GM12878 (cell line): ENCODE measurements around the gene KHNYN. TPM values are rescaled to one million over a fixed set of nuclear protein-coding genes. Genes with fewer than 3 reads are reported as not detected.

ENCODE experiments used
- ATAC-seq: fragments of 200-7000 bp; cut with Tn5 transposase; 3 replicates; pipeline ENCODE4 v1.9.1; 2020; ENCODE audit warnings: mild to moderate bottlenecking, moderate library complexity
- BruUV-seq: library from RNA; stranded (reverse); fragments of 400-500 nt; replicated peaks from 2 replicates; lab custom pipeline; 2021; lab: Mats Ljungman, UMichigan
- CTCF ChIA-PET: fragments of 300-600 bp; sonication (Branson Sonifier 250); formaldehyde crosslinking; extraction: SDS; loops from one replicate; lab custom pipeline; 2021; ENCODE audit warnings: inconsistent platforms; lab: Yijun Ruan, JAX
- POLR2A ChIA-PET: fragments of 350-600 bp; formaldehyde crosslinking; extraction: SDS; loops from one replicate; lab custom pipeline; 2021; ENCODE audit warnings: inconsistent platforms; lab: Charles Lee
- RAD21 ChIA-PET: fragments of 300-600 bp; sonication (Branson Sonifier 250); formaldehyde crosslinking; loops from one replicate; lab custom pipeline; 2023; ENCODE audit warnings: antibody characterized with exemption; ENCODE audit not compliant: unreplicated experiment; lab: Charles Lee
- SMC1A ChIA-PET: fragments of 300-600 bp; sonication (Branson Sonifier 250); formaldehyde crosslinking; loops from one replicate; lab custom pipeline; 2023; ENCODE audit not compliant: unreplicated experiment, uncharacterized antibody; lab: Charles Lee
- DNase-seq: peaks from one replicate; pipeline ENCODE4 v3.0.0-alpha.2; 2011; ENCODE audit warnings: low read depth, low spot score
- FAIRE-seq: peaks from 3 replicates; lab custom pipeline; 2011; peaks lifted over from hg19 to GRCh38; lab: Jason Lieb, UNC
- H2AFZ ChIP-seq: 2 replicates; pipeline ENCODE4 v1.6.0; 2011; ENCODE audit warnings: low read depth, low read length, control low read depth; ENCODE audit not compliant: control insufficient read depth
- H3K27ac ChIP-seq: 2 replicates; pipeline ENCODE4 v1.5.1; 2011; ENCODE audit warnings: control low read depth; ENCODE audit not compliant: control insufficient read depth, insufficient read depth
- H3K27me3 ChIP-seq, 2 experiments: replicated peaks in 1 of 2; 2 replicates each; pipeline versions ENCODE4 v1.6.0 to v1.6.1; 2011; ENCODE audit warnings: low read length in 1 of 2; ENCODE audit not compliant: control insufficient read depth in 2 of 2, insufficient read depth in 2 of 2
- H3K36me3 ChIP-seq, 2 experiments: 2 replicates each; pipeline ENCODE4 v1.5.1; 2011; ENCODE audit warnings: low read length in 1 of 2; ENCODE audit not compliant: control insufficient read depth in 2 of 2, insufficient read depth in 2 of 2
- H3K4me1 ChIP-seq: 2 replicates; pipeline ENCODE4 v1.6.1; 2011; ENCODE audit warnings: mild to moderate bottlenecking, low read length, moderate library complexity, mixed read lengths; ENCODE audit not compliant: control insufficient read depth, insufficient read depth
- H3K4me2 ChIP-seq: 2 replicates; pipeline ENCODE4 v1.6.0; 2011; ENCODE audit warnings: control low read depth; ENCODE audit not compliant: control insufficient read depth, insufficient read depth
- H3K4me3 ChIP-seq: fragments of 200-600 bp; sonication (generic); 2 replicates; pipeline ENCODE4 v1.5.1; 2016
- H3K79me2 ChIP-seq: 2 replicates; pipeline ENCODE4 v1.6.0; 2011; ENCODE audit warnings: low read length; ENCODE audit not compliant: control insufficient read depth, insufficient read depth
- H3K9ac ChIP-seq: 2 replicates; pipeline ENCODE4 v1.8.0; 2011; ENCODE audit warnings: low read length, control low read depth, mixed read lengths; ENCODE audit not compliant: control insufficient read depth, insufficient read depth
- H3K9me3 ChIP-seq: replicated peaks from 3 replicates; pipeline ENCODE4 v1.5.1; 2011; ENCODE audit warnings: mild to moderate bottlenecking, low read length; ENCODE audit not compliant: control insufficient read depth, insufficient read depth
- H4K20me1 ChIP-seq: 2 replicates; pipeline ENCODE4 v1.6.0; 2011; ENCODE audit not compliant: control insufficient read depth, insufficient read depth
- BRCA1 ChIP-seq: IDR thresholded peaks from 2 replicates; pipeline ENCODE4 v1.6.1; 2011; ENCODE audit warnings: low read depth, low read length, improper control_type of control experiment
- CREM ChIP-seq: IDR thresholded peaks from 2 replicates; pipeline ENCODE4 v1.6.1; 2014; ENCODE audit warnings: antibody characterized with exemption, low read depth
- IKZF2 ChIP-seq, 2 experiments: fragments of 450-650 bp; IDR thresholded peaks; 2 replicates each; pipeline ENCODE4 v1.6.1; 2017; ENCODE audit warnings: mild to moderate bottlenecking in 2 of 2, moderate library complexity in 2 of 2
- ZBTB4 ChIP-seq: fragments of 450-650 bp; formaldehyde crosslinking; IDR thresholded peaks from 2 replicates; pipeline ENCODE4 v1.4.0; 2022; ENCODE audit warnings: mild to moderate bottlenecking, moderate library complexity
- ZNF687 ChIP-seq: fragments of 450-650 bp; IDR thresholded peaks from 2 replicates; pipeline ENCODE4 v1.6.1; 2017; ENCODE audit warnings: mild to moderate bottlenecking, moderate library complexity
- WGBS: methylation state at CpG from one replicate; pipeline ENCODE4 v1.1.6; 2016; ENCODE audit warnings: low lambda C conversion rate; ENCODE audit not compliant: insufficient replicate concordance, insufficient coverage; ENCODE audit errors: missing lambda C conversion rate; 5-methylcytosine and 5-hydroxymethylcytosine counted together
- in situ Hi-C: fragments of 300-500 bp; cut with MboI; formaldehyde crosslinking; loops from 9 replicates; pipeline ENCODE4 v1.14.3; 2018; ENCODE audit warnings: mixed read lengths
- intact Hi-C: fragments of 100-400 bp; cut with micrococcal nuclease; formaldehyde crosslinking; loops from one replicate; pipeline ENCODE4 v1.14.2; 2022; ENCODE audit not compliant: unreplicated experiment
- polyA plus RNA-seq, 11 experiments: library from polyadenylated mRNA; depleted of rRNA in 4 of 11; unstranded in 6 of 11; stranded (reverse) in 5 of 11; fragments of >200 nt; fragmentation: Nextera tagmentation in 4 of 11; fragmentation: Illumina TruSeq in 1 of 11; extraction: Ambion mirVana in 4 of 11; extraction: Trizol in 1 of 11; gene quantifications; 1 replicate in 1 of 11; 2 replicates in 10 of 11; pipeline versions ENCODE4 v1.2.1 to v1.2.3, GENCODE V29; 2011 to 2016; ENCODE audit warnings: inconsistent platforms in 2 of 11, missing spikeins in 2 of 11, low read depth in 1 of 11
- total RNA-seq, 4 experiments: library from RNA; depleted of rRNA in 3 of 4; stranded (reverse); fragments of >200 nt in 3 of 4; fragmentation: Illumina TruSeq in 1 of 4; extraction: Trizol in 1 of 4; gene quantifications; 2 replicates each; pipeline versions ENCODE4 v1.2.1 to v1.2.3, GENCODE V29; 2013 to 2021

Gene KHNYN
- total and polyA plus RNA-seq, 10 of the 15 experiments (the other 5 are each of a cell fraction or from before 2014, with no cell fraction given) = 1.4 to 34.7 (median 21.5) TPM

- no peak for TF ChIP-seq IKZF2 (IDR thresholded peaks at IDR 0.05)
- TF ChIP-seq BRCA1 = no peak
- no peak for TF ChIP-seq ZNF687
- no peak for TF ChIP-seq CREM
- no peak for TF ChIP-seq ZBTB4 (CRISPR knock-in tag)
- Histone ChIP-seq H3K79me2 (no peaks in the 10 kb centered on the region), H3K9ac (no peak overlapping the region), H4K20me1 (no peaks in the 10 kb centered on the region), H3K4me1 (no peaks in the 10 kb centered on the region), H3K9me3 (no peaks in the 10 kb centered on the region), H3K36me3 (no peaks in the 10 kb centered on the region), H3K27me3 (no peaks in the 10 kb centered on the region; a peak in 1 of 4 replicates), H3K4me3 (no peak overlapping the region), H2AFZ (no peak overlapping the region), H3K27ac (no peak overlapping the region), H3K4me2 (no peak overlapping the region)
- WGBS = 19% methylated on average over 4 of the region's 4 CpGs
- intact Hi-C loops (no loop called here), in situ Hi-C loops (no loop called here)
- DNase-seq (no peak), ATAC-seq (no peak), FAIRE-seq (no peak)
- RAD21 ChIA-PET = interaction anchor here (1.1 to 1.5 kb wide), 2 partner anchors 16 to 50 kb away, joined by 3 to 7 read pairs; no protein-coding TSS in a partner anchor
- POLR2A ChIA-PET = interaction anchor here (1.2 kb wide), 1 partner anchor 14 kb away, joined by 3 read pairs; the partner anchor contains the start of gene NFATC4
- SMC1A ChIA-PET = interaction anchor here (1.4 kb wide), 1 partner anchor 29 kb away, joined by 4 read pairs; no protein-coding TSS in a partner anchor
- no TSS peak for BruUV-seq
- CTCF ChIA-PET = interaction anchor here (1.4 to 1.6 kb wide), 3 partner anchors 17 to 75 kb away, joined by 3 to 5 read pairs (median 3); no protein-coding TSS in a partner anchor
These were observed 47.7 kb upstream of the KHNYN start for GRCh38 chr14:24382064-24382371.
